IPS DF 19.7 (cell line): Measurements from ENCODE around the gene GNAO1.

Source experiments
- DNase-seq: peaks from one replicate; pipeline ENCODE4 v3.0.0-alpha.2; 2013; ENCODE audit warnings: low read depth, low spot score

GNAO1 gene

DNA sequence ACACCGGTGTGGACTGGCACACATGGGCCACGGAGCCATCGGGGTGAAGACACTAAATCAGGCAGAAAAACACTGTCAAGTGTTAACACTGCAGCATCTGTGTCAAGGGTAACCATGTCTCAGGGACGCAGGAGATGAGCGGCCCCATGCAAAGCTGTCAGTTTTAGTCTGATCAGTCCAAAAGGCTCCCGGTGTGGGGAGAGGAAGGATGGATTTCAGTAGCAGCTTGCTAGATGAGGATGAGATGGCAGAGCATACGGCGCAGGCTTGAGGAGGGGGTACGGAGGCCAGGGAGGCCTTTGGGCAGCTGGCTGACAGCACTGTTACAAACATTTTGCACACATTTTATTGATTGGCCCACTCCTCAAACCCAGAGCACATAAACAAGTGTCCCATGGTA lies 98.1 kb downstream of the GNAO1 start:
- DNase-seq: no peak

DNA sequence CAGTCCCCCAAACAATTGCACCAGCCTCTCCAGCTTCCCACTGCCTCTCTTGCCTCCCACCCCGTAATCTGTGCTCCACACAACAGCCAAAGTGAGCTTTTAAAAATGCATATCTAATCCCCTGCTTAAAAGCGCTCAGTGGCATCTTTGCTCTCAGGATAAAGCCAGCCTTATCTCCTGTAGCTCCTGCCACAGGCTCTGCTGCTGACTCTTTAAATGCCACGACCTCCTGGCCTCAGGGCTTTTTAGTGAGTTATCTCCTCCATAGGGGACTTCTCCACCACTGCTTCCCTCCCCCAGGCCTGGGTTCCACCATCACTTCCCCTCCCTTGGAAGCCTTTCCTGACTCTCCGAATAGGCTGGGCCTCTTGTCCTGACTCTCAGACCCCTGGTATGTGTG lies 98.6 kb downstream of the GNAO1 start:
- no peak for DNase-seq

- DNase-seq: no peak
These were observed 102.7 kb downstream of the GNAO1 start for GRCh38 chr16:56294014-56294413.

- no peak for DNase-seq
These were observed 103.3 kb downstream of the GNAO1 start for GRCh38 chr16:56294579-56294978.

DNA sequence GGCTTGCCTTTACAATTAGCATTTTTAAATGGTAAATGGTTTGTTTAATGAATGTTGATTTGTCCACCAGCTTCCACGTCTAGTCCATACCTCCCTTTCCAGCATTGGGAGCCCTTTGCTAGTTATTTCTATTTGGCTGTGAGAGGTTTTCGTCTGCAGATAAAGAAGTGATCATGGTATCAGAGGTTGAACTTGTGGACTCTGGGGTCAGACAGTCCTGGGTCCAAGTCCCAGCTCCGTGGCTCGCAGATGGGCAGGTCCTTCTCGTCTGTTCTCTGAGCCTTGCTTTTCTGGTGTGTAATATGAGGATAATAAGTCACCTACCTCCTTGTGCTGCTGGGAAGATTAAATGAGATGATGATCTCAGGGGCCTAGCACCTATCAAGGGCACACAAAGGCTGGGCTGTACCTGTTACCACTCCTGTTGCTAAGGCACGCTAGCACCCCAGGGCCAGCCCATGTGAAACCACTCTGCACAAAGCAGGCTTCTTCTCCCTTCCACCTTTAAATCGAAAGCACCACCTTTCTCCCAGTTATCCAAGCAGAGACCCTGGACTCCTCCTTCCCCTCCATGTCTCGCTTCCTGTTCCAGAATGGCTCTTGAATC lies 103.9 kb downstream of the GNAO1 start:
- no peak for DNase-seq

DNA sequence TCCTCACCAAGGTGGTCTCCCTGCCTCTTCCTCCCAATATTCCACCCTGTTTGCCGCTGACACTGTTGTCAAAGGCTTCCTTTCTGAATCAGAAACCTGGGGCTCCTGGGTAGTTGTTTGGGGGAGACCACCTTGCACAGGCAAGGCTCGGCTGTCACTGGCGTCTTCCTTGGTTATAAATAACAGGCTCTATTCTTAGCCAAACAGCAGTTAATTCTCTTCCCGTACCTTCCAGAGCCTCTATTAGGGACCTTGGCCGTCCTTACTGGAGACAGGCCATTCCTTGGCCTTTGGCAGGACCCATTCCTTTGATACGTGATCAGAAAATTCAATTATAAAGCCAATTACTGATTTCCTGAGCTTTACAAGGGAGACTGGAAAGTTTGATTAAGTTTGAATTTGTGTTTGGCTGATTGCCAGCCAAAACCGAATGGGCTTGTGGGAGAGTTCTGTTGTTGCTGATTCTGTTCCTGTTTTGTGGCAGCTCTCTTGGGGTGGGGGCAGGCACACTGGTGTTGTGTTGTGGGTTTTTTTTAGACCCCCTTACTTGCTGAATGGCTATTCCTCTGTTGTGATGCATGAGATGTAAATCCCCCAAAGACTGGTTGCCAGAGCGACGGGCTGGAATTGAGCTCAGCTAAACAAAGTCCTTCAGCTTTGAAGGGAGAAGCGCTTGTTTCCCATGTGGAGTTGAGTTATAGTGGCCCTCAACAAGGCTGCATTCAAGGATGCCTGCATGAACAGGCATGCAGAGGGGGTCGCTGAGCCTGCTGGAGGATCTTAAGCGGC lies 104.6 kb downstream of the GNAO1 start:
- DNase-seq: no peak

- DNase-seq: no peak
These were observed 106.4 kb downstream of the GNAO1 start for GRCh38 chr16:56297684-56298083.

DNA sequence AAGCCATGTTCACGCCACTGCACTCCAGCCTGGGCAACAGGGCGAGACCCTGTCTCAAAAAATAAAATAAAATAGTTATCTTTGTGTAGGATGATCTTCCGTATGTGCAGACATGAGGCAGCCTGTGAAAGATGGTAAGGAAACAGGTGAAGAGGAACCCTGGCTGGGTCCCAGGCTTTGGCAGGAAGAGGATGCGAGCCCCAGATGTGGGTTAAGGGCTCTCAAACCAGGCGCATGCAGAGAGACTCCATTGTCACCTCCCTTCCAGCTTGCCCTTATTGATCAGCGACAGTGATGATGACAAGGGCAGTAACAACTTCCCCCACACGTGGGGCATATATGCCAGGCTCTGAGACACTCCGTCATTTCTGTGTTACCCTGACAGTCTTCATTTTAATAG lies 106.8 kb downstream of the GNAO1 start:
- DNase-seq: no peak

- DNase-seq: no peak
These were observed 107.8 kb downstream of the GNAO1 start for GRCh38 chr16:56298948-56299596.

- no peak for DNase-seq
These were observed 108.9 kb downstream of the GNAO1 start for GRCh38 chr16:56300242-56300623.

GRCh38 chr16:56300891-56301850 lies 109.9 kb downstream of the GNAO1 start:
- no peak for DNase-seq

- DNase-seq: no peak
These were observed 111.2 kb downstream of the GNAO1 start for GRCh38 chr16:56302506-56302905.

DNA sequence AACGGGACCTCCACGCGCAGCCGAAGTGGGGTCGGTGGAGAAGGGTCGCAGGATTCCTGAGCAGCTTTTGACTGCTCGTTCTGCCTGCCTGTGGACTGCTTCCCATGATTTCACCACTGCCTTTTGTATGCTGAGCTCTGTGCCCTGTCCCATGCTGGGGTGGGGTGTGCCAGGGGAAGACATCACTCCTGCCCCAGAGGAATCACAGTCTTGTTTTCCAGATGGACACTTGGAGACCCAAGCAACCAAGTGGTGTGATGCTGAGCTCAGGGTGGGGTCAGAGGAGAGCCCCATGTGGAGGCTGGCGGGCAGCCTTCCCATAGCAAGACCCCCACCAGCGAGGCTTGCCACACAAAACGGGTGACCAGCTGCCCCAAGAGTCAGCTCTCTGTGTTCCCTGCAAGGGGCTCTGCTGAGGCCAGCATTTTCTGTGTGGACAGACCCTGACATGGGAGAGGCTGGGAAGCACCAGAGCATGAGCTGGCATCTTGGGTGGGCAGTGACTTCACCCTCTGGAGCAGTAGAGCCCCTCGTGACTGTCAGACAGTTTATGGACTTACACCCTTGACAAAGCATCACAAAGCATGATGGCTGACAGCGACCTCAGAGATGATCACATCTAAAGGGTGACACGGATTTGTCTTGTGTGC lies 111.9 kb downstream of the GNAO1 start:
- no peak for DNase-seq

GRCh38 chr16:56303880-56304279 lies 112.6 kb downstream of the GNAO1 start:
- DNase-seq: no peak

DNA sequence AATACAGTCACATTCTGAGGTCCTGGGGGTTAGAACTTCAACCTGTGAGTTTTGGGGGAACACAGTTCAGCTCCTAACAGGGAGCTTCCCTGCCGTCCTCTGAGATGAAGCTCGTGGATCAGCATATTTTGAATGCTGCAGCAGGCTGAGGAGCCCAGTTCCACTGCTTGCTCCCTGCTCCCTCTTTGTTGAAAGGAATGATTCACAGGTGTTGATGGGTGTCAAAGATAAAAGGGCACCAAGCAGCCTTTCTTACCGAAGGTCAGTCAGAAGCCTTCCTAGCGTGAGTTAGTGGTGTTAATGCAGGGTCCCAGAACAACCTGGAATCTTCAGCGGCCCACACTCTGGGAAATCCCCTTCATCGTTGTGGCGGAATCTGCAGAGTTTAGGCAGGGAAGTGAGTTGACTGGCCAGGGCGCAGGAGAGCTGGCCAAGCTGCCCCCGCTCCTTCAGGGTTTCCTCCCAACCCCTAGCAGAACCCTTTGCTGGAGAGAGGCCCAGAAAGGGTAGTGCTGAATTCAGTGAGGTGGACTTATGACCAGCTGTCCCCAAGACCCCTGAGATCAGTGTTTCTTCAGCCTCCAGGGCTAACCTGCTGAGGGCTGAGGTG lies 114.8 kb downstream of the GNAO1 start:
- DNase-seq: no peak

GRCh38 chr16:56306690-56307533 lies 115.6 kb downstream of the GNAO1 start:
- DNase-seq: no peak

GRCh38 chr16:56307534-56307873 lies 116.2 kb downstream of the GNAO1 start:
- DNase-seq: no peak

DNA sequence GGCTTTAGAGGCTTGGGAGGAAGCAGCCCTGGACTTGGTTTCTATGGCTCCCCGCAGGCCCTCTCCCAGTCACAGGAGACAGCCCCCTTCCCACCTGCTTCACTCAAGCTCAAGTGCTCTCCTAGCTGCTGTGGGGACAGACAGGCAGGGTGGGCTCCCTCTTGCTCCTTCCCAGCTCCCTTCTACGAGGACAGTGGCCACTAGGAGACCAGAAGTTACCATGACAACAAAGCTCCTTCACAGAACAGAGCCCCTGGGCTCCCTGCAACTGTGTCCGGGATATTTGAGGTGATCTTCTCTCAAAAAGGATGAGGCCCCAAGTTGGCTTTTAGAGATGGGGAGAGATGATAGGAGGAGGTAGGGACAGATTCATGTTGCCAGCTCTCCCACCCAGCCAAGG lies 117.7 kb downstream of the GNAO1 start:
- no peak for DNase-seq

GRCh38 chr16:56310690-56311089 lies 119.4 kb downstream of the GNAO1 start:
- DNase-seq: no peak
